GM12864 (cell line): ENCODE results near the gene MARCHF9.

Source experiments
- DNase-seq: peaks from one replicate; pipeline ENCODE4 v3.0.0-alpha.2; 2011; ENCODE audit warnings: low read depth
- H3K4me3 ChIP-seq: 2 replicates; pipeline ENCODE4 v1.5.1; 2011; ENCODE audit warnings: mild to moderate bottlenecking, low read depth, low read length, control low read depth
- TF ChIP-seq, protein P1 (sequence below): IDR thresholded peaks from 2 replicates; pipeline ENCODE4 v1.5.1; 2011; ENCODE audit warnings: low read depth, mild to moderate bottlenecking, moderate library complexity, low read length, control low read depth, inconsistent platforms; ENCODE audit errors: missing control alignments

The MARCHF9 gene

DNA sequence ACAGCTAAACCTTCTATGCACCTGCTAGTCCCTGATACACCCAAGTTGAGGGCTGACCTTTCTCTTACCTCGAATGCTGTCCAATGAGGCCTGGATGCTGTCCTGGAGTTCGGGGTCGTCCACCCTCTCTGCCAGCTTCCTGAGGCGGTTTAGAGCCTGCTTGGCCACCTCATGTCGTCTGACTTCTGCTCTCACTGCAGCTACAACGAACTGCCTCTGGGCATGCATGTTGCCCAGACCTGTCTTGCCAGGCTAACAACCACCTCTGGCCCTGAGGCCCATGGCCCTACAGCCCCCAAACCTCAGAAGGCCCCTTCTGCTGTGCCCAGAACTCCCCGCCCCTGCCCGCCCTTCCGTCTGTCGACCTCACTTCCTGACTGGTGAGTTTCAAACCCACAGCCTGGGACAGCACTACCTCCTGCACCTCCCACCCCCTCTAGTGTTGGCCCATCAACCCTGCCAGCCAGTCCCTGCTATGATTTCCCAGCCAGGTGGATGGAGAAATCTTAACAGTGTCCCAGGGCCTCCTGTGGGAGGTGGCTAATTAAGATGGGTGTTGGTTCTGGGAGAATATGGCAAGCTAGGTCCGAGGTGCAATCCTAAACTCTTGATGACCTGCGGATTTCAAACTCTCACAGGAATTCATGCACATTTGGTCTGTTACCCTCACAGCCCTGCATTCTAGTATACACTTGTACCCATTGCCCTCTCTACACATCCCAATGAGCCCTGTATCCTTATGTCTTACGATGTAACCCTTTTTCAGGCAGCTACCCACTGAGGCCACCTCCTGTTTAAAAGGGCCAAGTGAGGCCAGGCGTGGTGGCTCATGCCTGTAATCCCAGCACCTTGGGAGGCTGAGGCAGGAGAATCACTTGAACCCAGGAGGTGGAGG, 12.8 kb upstream of the MARCHF9 start:
- peak; percentile 55 for DNase-seq
- TF ChIP-seq, protein P1, sequence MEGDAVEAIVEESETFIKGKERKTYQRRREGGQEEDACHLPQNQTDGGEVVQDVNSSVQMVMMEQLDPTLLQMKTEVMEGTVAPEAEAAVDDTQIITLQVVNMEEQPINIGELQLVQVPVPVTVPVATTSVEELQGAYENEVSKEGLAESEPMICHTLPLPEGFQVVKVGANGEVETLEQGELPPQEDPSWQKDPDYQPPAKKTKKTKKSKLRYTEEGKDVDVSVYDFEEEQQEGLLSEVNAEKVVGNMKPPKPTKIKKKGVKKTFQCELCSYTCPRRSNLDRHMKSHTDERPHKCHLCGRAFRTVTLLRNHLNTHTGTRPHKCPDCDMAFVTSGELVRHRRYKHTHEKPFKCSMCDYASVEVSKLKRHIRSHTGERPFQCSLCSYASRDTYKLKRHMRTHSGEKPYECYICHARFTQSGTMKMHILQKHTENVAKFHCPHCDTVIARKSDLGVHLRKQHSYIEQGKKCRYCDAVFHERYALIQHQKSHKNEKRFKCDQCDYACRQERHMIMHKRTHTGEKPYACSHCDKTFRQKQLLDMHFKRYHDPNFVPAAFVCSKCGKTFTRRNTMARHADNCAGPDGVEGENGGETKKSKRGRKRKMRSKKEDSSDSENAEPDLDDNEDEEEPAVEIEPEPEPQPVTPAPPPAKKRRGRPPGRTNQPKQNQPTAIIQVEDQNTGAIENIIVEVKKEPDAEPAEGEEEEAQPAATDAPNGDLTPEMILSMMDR = peak; percentile 67
- peak overlapping the region; percentile 62 for H3K4me3 ChIP-seq

DNA sequence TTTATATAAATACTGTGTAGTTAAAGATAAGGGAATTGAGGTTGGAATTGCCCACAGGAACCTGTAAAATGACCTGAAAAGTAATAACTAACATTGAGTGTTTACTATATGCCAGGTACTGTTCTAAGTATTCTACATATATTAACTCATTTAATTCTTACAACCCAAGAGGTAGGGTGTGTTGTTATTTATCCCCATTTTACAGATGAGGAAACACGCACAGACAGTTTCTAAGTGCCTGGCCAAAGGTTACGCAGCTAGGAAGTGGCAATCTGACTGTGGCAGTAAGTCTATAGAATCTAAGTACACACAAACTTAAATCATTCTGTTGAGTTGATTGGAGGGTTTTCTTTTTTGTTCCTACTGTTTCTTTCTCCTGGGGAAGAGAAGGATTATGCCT, 11.1 kb upstream of the MARCHF9 start:
- TF ChIP-seq, protein P1 = no peak
- H3K4me3 ChIP-seq = peak overlapping the region; percentile 84; the same call in 1 of the 2 replicates
- no peak for DNase-seq

GRCh38 chr12:57744194-57744776, 10.6 kb upstream of the MARCHF9 start:
- TF ChIP-seq, protein P1 = no peak
- DNase-seq = no peak
- H3K4me3 ChIP-seq = peak overlapping the region; percentile 84

GRCh38 chr12:57744777-57745484, 10.0 kb upstream of the MARCHF9 start, which contains the start of gene TSPAN31:
Gene TSPAN31, plus strand, starts transcription at chr12:57745039. Its CDS starts 116 bp downstream, at chr12:57745155.
- DNase-seq = peak; percentile 97
- TF ChIP-seq, protein P1 = no peak
- peak within 1 kb of the TSS; percentile 84 for H3K4me3 ChIP-seq

- no peak for DNase-seq
- H3K4me3 ChIP-seq = peak overlapping the region; percentile 84
- TF ChIP-seq, protein P1 = no peak
Measured at GRCh38 chr12:57745485-57745881, 9.4 kb upstream of the MARCHF9 start.

DNA sequence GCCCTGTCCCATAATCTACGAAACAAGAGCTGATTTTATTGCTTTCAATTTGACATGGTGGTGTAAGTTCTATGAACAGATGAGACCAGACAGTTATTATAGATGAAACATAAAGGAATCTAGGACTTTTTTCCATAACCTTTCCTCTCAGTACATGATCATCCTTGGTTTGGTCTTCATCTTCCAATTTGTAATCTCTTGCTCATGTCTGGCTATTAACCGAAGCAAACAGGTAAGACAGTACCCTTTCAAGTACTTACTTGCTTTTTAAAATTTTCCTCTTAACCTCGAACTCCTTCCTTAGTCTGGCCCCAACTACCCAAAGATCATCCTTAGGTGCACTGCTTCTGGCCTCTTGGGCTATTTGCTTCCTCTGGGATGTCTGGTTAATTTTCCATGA, 8.9 kb upstream of the MARCHF9 start:
- TF ChIP-seq, protein P1 = no peak
- no peak for DNase-seq
- H3K4me3 ChIP-seq = peak overlapping the region; percentile 84; the same call in 1 of the 2 replicates
